GM19468 (cell line): ENCODE data around the gene NDC80.
"Not testable (repeated sequence)": the region's sequence is repeated elsewhere in the genome, so short reads cannot be mapped to it uniquely, and the experiment has no call there.

Experiments used
- ATAC-seq: cut with Tn5 transposase; IDR thresholded peaks from one replicate; pipeline ENCODE4 v1.9.1; 2021; ENCODE audit warnings: mild to moderate bottlenecking, moderate library complexity, moderate number of reproducible peaks; ENCODE audit not compliant: unreplicated experiment; ENCODE audit errors: extremely low read depth

Gene NDC80

GRCh38 chr18:2662288-2662687 lies 90.9 kb downstream of the NDC80 start:
- ATAC-seq = not testable (repeated sequence)

GRCh38 chr18:2662990-2663389 lies 91.6 kb downstream of the NDC80 start:
- ATAC-seq = no peak
